Measurements from ENCODE around the gene BLTP3A.
A peak's percentile ranks its signal among the peaks of the same experiment; 100 is the strongest.
"Not testable (repeated sequence)": the region's sequence is repeated elsewhere in the genome, so short reads cannot be mapped to it uniquely, and the experiment has no call there.

BLTP3A gene

GRCh38 chr6:34792605-34793500 is 970 bp downstream of the BLTP3A start:
- Histone ChIP-seq H3K36me3 (ENCODE audit: control insufficient read depth in 1 of 2, insufficient read depth in 2 of 2, low read length in 2 of 2) (no peaks in the 10 kb centered on the region), H3K4me1 (ENCODE audit: control insufficient read depth in 1 of 2, insufficient read depth in 2 of 2, low read length in 2 of 2) (peaks cover 0 to 20% of the 10 kb centered on the region in 2 donors), H3K4me3 (ENCODE audit: low read depth in 1 of 2, low read length in 2 of 2) (peak overlapping the region; percentile 85 to 89), H3K9me3 (ENCODE audit: control insufficient read depth in 1 of 2, low read length in 2 of 2) (no peaks in the 10 kb centered on the region), H3K27me3 (ENCODE audit: low read depth, low read length) (no peaks in the 10 kb centered on the region), H3K27ac (ENCODE audit: low read length) (peak overlapping the region; percentile 91)

- H3K4me3 ChIP-seq (ENCODE audit: low read depth in 1 of 2, low read length in 2 of 2), result no peak overlapping the region
- H3K27me3 ChIP-seq (ENCODE audit: low read depth, low read length), result no peaks in the 10 kb centered on the region
- H3K9me3 ChIP-seq (ENCODE audit: control insufficient read depth in 1 of 2, low read length in 2 of 2), result no peaks in the 10 kb centered on the region
- H3K36me3 ChIP-seq (ENCODE audit: control insufficient read depth in 1 of 2, insufficient read depth in 2 of 2, low read length in 2 of 2), result no peaks in the 10 kb centered on the region
- H3K4me1 ChIP-seq (ENCODE audit: control insufficient read depth in 1 of 2, insufficient read depth in 2 of 2, low read length in 2 of 2), result peaks cover 0 to 20% of the 10 kb centered on the region in 2 donors
- no peak overlapping the region for H3K27ac ChIP-seq (ENCODE audit: low read length)
These were observed 2.0 kb downstream of the BLTP3A start for GRCh38 chr6:34793877-34794276.

- H3K4me3 ChIP-seq (ENCODE audit: low read depth in 1 of 2, low read length in 2 of 2), result no peak overlapping the region
- H3K9me3 ChIP-seq (ENCODE audit: control insufficient read depth in 1 of 2, low read length in 2 of 2), result no peaks in the 10 kb centered on the region
- peaks cover 0 to 18% of the 10 kb centered on the region in 2 donors for H3K4me1 ChIP-seq (ENCODE audit: control insufficient read depth in 1 of 2, insufficient read depth in 2 of 2, low read length in 2 of 2)
- H3K27me3 ChIP-seq (ENCODE audit: low read depth, low read length), result no peaks in the 10 kb centered on the region
- H3K36me3 ChIP-seq (ENCODE audit: control insufficient read depth in 1 of 2, insufficient read depth in 2 of 2, low read length in 2 of 2), result no peaks in the 10 kb centered on the region
- no peak overlapping the region for H3K27ac ChIP-seq (ENCODE audit: low read length)
These were observed 4.0 kb downstream of the BLTP3A start for GRCh38 chr6:34795836-34796425.

- H3K4me3 ChIP-seq (ENCODE audit: low read depth in 1 of 2, low read length in 2 of 2), result no peak overlapping the region
- peaks cover 0 to 8% of the 10 kb centered on the region in 2 donors for H3K4me1 ChIP-seq (ENCODE audit: control insufficient read depth in 1 of 2, insufficient read depth in 2 of 2, low read length in 2 of 2)
- no peaks in the 10 kb centered on the region for H3K9me3 ChIP-seq (ENCODE audit: control insufficient read depth in 1 of 2, low read length in 2 of 2)
- H3K27me3 ChIP-seq (ENCODE audit: low read depth, low read length), result no peaks in the 10 kb centered on the region
- no peaks in the 10 kb centered on the region for H3K36me3 ChIP-seq (ENCODE audit: control insufficient read depth in 1 of 2, insufficient read depth in 2 of 2, low read length in 2 of 2)
- no peak overlapping the region for H3K27ac ChIP-seq (ENCODE audit: low read length)
These were observed 6.2 kb downstream of the BLTP3A start for GRCh38 chr6:34798057-34798456.

GRCh38 chr6:34799547-34799946 is 7.7 kb downstream of the BLTP3A start:
- no peak overlapping the region for H3K27ac ChIP-seq (ENCODE audit: low read length)
- H3K4me1 ChIP-seq (ENCODE audit: control insufficient read depth in 1 of 2, insufficient read depth in 2 of 2, low read length in 2 of 2), result no peaks in the 10 kb centered on the region
- H3K27me3 ChIP-seq (ENCODE audit: low read depth, low read length), result no peaks in the 10 kb centered on the region
- H3K9me3 ChIP-seq (ENCODE audit: control insufficient read depth in 1 of 2, low read length in 2 of 2), result no peaks in the 10 kb centered on the region
- H3K36me3 ChIP-seq (ENCODE audit: control insufficient read depth in 1 of 2, insufficient read depth in 2 of 2, low read length in 2 of 2), result no peaks in the 10 kb centered on the region
- H3K4me3 ChIP-seq (ENCODE audit: low read depth in 1 of 2, low read length in 2 of 2), result no peak overlapping the region

- Histone ChIP-seq H3K9me3 (ENCODE audit: control insufficient read depth in 1 of 2, low read length in 2 of 2) (no peaks in the 10 kb centered on the region), H3K4me3 (ENCODE audit: low read depth in 1 of 2, low read length in 2 of 2) (no peak overlapping the region), H3K27me3 (ENCODE audit: low read depth, low read length) (no peaks in the 10 kb centered on the region), H3K36me3 (ENCODE audit: control insufficient read depth in 1 of 2, insufficient read depth in 2 of 2, low read length in 2 of 2) (no peaks in the 10 kb centered on the region), H3K27ac (ENCODE audit: low read length) (no peak overlapping the region), H3K4me1 (ENCODE audit: control insufficient read depth in 1 of 2, insufficient read depth in 2 of 2, low read length in 2 of 2) (no peaks in the 10 kb centered on the region)
These were observed 12.7 kb downstream of the BLTP3A start for GRCh38 chr6:34804543-34804942.

GRCh38 chr6:34805074-34805473 is 13.2 kb downstream of the BLTP3A start:
- H3K9me3 ChIP-seq (ENCODE audit: control insufficient read depth in 1 of 2, low read length in 2 of 2); H3K27me3 ChIP-seq (ENCODE audit: low read depth, low read length); H3K4me1 ChIP-seq (ENCODE audit: control insufficient read depth in 1 of 2, insufficient read depth in 2 of 2, low read length in 2 of 2): not testable (repeated sequence)

GRCh38 chr6:34806738-34807453 is 15.0 kb downstream of the BLTP3A start:
- Histone ChIP-seq H3K36me3 (ENCODE audit: control insufficient read depth in 1 of 2, insufficient read depth in 2 of 2, low read length in 2 of 2) (no peaks in the 10 kb centered on the region), H3K4me3 (ENCODE audit: low read depth in 1 of 2, low read length in 2 of 2) (no peak overlapping the region), H3K9me3 (ENCODE audit: control insufficient read depth in 1 of 2, low read length in 2 of 2) (no peaks in the 10 kb centered on the region), H3K27me3 (ENCODE audit: low read depth, low read length) (no peaks in the 10 kb centered on the region), H3K27ac (ENCODE audit: low read length) (no peak overlapping the region), H3K4me1 (ENCODE audit: control insufficient read depth in 1 of 2, insufficient read depth in 2 of 2, low read length in 2 of 2) (no peaks in the 10 kb centered on the region)

More at GRCh38 chr6:34805074-34805473, 13.2 kb downstream of the BLTP3A start:
- not testable (repeated sequence) for H3K27ac ChIP-seq (ENCODE audit: low read length); H3K4me3 ChIP-seq (ENCODE audit: low read depth in 1 of 2, low read length in 2 of 2); H3K36me3 ChIP-seq (ENCODE audit: control insufficient read depth in 1 of 2, insufficient read depth in 2 of 2, low read length in 2 of 2)

GRCh38 chr6:34808473-34808872 is 16.6 kb downstream of the BLTP3A start:
- H3K27ac ChIP-seq (ENCODE audit: low read length); H3K36me3 ChIP-seq (ENCODE audit: control insufficient read depth in 1 of 2, insufficient read depth in 2 of 2, low read length in 2 of 2); H3K9me3 ChIP-seq (ENCODE audit: control insufficient read depth in 1 of 2, low read length in 2 of 2); H3K4me3 ChIP-seq (ENCODE audit: low read depth in 1 of 2, low read length in 2 of 2); H3K27me3 ChIP-seq (ENCODE audit: low read depth, low read length); H3K4me1 ChIP-seq (ENCODE audit: control insufficient read depth in 1 of 2, insufficient read depth in 2 of 2, low read length in 2 of 2): not testable (repeated sequence)

- not testable (repeated sequence) for H3K4me1 ChIP-seq (ENCODE audit: control insufficient read depth in 1 of 2, insufficient read depth in 2 of 2, low read length in 2 of 2); H3K9me3 ChIP-seq (ENCODE audit: control insufficient read depth in 1 of 2, low read length in 2 of 2); H3K27ac ChIP-seq (ENCODE audit: low read length); H3K36me3 ChIP-seq (ENCODE audit: control insufficient read depth in 1 of 2, insufficient read depth in 2 of 2, low read length in 2 of 2); H3K27me3 ChIP-seq (ENCODE audit: low read depth, low read length); H3K4me3 ChIP-seq (ENCODE audit: low read depth in 1 of 2, low read length in 2 of 2)
These were observed 17.5 kb downstream of the BLTP3A start for GRCh38 chr6:34809419-34809818.

GRCh38 chr6:34810017-34810882 is 18.4 kb downstream of the BLTP3A start:
- no peak overlapping the region for H3K27ac ChIP-seq (ENCODE audit: low read length)
- H3K27me3 ChIP-seq (ENCODE audit: low read depth, low read length), result no peaks in the 10 kb centered on the region
- H3K4me3 ChIP-seq (ENCODE audit: low read depth in 1 of 2, low read length in 2 of 2), result no peak overlapping the region
- no peaks in the 10 kb centered on the region for H3K4me1 ChIP-seq (ENCODE audit: control insufficient read depth in 1 of 2, insufficient read depth in 2 of 2, low read length in 2 of 2)
- H3K36me3 ChIP-seq (ENCODE audit: control insufficient read depth in 1 of 2, insufficient read depth in 2 of 2, low read length in 2 of 2), result no peaks in the 10 kb centered on the region
- no peaks in the 10 kb centered on the region for H3K9me3 ChIP-seq (ENCODE audit: control insufficient read depth in 1 of 2, low read length in 2 of 2)
